ENCODE results near the gene MACROD1. TPM values are rescaled to one million over a fixed set of nuclear protein-coding genes. Genes with fewer than 3 reads are reported as not detected.
A peak's percentile ranks its signal among the peaks of the same experiment; 100 is the strongest.

Gene MACROD1
- total and polyA plus RNA-seq, 2 of the 13 experiments (the other 11 are each of a cell fraction or from before 2014, with no cell fraction given) = 23.1 to 34.5 TPM

DNA sequence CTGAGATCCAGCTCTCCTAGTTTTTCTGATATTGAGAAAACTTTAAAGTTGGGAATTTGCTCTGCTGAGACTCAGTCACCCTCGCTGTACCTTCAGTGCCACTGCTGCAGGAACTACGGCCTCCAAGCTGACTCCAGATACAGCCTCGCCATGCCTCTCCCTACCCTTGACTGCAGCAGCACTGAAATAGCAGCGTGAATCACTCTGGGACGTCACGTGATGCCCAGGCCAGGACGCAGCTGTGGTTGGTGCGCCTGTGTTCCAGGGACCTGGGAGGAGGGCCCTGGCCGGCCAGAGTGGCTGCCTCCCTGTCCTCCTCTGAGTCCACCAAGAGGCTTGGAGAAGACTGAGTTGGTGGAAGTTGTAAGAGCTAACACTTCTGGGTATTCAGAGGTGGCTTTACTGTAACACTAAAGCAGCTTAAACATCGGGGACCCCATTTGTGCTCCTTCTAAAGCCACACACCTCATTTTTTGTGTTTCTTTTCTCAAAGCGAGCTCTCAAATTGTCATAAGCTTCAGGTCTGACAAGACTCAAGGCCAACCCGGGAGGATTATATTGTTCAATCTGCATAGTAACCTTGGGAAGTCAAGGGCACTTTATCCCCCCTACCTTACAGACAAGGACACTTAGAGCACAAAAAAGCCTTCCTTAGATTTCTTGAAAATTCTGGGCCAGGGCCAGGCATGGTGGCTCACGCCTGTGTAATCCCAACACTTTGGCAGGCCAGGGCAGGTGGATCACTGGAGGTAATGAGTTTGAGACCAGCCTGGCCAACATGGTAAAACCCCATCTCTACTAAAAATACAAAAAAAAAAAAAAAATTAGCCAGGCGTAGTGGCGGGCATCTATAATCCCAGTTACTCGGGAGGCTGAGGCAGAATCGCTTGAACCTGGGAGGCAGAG, 15.8 kb upstream of the MACROD1 start (continued):
- TF ChIP-seq, protein P1, sequence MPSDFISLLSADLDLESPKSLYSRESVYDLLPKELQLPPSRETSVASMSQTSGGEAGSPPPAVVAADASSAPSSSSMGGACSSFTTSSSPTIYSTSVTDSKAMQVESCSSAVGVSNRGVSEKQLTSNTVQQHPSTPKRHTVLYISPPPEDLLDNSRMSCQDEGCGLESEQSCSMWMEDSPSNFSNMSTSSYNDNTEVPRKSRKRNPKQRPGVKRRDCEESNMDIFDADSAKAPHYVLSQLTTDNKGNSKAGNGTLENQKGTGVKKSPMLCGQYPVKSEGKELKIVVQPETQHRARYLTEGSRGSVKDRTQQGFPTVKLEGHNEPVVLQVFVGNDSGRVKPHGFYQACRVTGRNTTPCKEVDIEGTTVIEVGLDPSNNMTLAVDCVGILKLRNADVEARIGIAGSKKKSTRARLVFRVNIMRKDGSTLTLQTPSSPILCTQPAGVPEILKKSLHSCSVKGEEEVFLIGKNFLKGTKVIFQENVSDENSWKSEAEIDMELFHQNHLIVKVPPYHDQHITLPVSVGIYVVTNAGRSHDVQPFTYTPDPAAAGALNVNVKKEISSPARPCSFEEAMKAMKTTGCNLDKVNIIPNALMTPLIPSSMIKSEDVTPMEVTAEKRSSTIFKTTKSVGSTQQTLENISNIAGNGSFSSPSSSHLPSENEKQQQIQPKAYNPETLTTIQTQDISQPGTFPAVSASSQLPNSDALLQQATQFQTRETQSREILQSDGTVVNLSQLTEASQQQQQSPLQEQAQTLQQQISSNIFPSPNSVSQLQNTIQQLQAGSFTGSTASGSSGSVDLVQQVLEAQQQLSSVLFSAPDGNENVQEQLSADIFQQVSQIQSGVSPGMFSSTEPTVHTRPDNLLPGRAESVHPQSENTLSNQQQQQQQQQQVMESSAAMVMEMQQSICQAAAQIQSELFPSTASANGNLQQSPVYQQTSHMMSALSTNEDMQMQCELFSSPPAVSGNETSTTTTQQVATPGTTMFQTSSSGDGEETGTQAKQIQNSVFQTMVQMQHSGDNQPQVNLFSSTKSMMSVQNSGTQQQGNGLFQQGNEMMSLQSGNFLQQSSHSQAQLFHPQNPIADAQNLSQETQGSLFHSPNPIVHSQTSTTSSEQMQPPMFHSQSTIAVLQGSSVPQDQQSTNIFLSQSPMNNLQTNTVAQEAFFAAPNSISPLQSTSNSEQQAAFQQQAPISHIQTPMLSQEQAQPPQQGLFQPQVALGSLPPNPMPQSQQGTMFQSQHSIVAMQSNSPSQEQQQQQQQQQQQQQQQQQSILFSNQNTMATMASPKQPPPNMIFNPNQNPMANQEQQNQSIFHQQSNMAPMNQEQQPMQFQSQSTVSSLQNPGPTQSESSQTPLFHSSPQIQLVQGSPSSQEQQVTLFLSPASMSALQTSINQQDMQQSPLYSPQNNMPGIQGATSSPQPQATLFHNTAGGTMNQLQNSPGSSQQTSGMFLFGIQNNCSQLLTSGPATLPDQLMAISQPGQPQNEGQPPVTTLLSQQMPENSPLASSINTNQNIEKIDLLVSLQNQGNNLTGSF (CRISPR knock-in tag; IDR thresholded peaks at IDR 0.05) = no peak
- TF ChIP-seq KLF12 (CRISPR knock-in tag; IDR thresholded peaks at IDR 0.05; ENCODE audit: borderline replicate concordance) (0 out of 2 replicates have a peak, but pooled peaks have one; percentile 42), ZFY (CRISPR knock-in tag; IDR thresholded peaks at IDR 0.05) (peak; percentile 58; the same call in 1 of the 2 replicates), NAIF1 (CRISPR knock-in tag; IDR thresholded peaks at IDR 0.05; ENCODE audit: borderline replicate concordance) (no peak), ZSCAN21 (CRISPR knock-in tag; IDR thresholded peaks at IDR 0.05; ENCODE audit: borderline replicate concordance) (peak; percentile 51; the same call in 1 of the 2 replicates), DNMT3B (CRISPR knock-in tag; conservative IDR thresholded peaks at IDR 0.05) (no peak), POLR2AphosphoS5 (IDR thresholded peaks at IDR 0.05; ENCODE audit: low read depth, low read length) (peak; percentile 78), ZNF460 (CRISPR knock-in tag; IDR thresholded peaks at IDR 0.05; ENCODE audit: borderline replicate concordance) (no peak), BHLHE40 (IDR thresholded peaks at IDR 0.05; ENCODE audit: low read length) (peak; percentile 93), PAWR (CRISPR knock-in tag; IDR thresholded peaks at IDR 0.05; ENCODE audit: borderline replicate concordance) (no peak), ZNF430 (CRISPR knock-in tag; IDR thresholded peaks at IDR 0.05) (peak; percentile 49; the same call in 1 of the 2 replicates), ERF (CRISPR knock-in tag; IDR thresholded peaks at IDR 0.05) (peak; percentile 38; the same call in 1 of the 2 replicates), SOX5 (CRISPR knock-in tag; IDR thresholded peaks at IDR 0.05; ENCODE audit: borderline replicate concordance) (peak; percentile 38; the same call in 1 of the 2 replicates), SIX4 (CRISPR knock-in tag; IDR thresholded peaks at IDR 0.05) (no peak), MYC (CRISPR knock-in tag; IDR thresholded peaks at IDR 0.05; ENCODE audit: borderline replicate concordance) (peak; percentile 53; the same call in 1 of the 2 replicates), NFKB2 (CRISPR knock-in tag; IDR thresholded peaks at IDR 0.05; ENCODE audit: borderline replicate concordance) (peak; percentile 27; the same call in 1 of the 2 replicates), ZFAT (CRISPR knock-in tag; conservative IDR thresholded peaks at IDR 0.05) (no peak), PHF21A (CRISPR knock-in tag; IDR thresholded peaks at IDR 0.05) (0 out of 2 replicates have a peak, but pooled peaks have one; percentile 27), REL (CRISPR knock-in tag; conservative IDR thresholded peaks at IDR 0.05) (0 out of 2 replicates have a peak, but pooled peaks have one; percentile 34)
- TF ChIP-seq, protein P2, sequence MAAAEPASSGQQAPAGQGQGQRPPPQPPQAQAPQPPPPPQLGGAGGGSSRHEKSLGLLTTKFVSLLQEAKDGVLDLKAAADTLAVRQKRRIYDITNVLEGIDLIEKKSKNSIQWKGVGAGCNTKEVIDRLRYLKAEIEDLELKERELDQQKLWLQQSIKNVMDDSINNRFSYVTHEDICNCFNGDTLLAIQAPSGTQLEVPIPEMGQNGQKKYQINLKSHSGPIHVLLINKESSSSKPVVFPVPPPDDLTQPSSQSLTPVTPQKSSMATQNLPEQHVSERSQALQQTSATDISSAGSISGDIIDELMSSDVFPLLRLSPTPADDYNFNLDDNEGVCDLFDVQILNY (CRISPR knock-in tag; conservative IDR thresholded peaks at IDR 0.05) = no peak
- TF ChIP-seq, protein P3, sequence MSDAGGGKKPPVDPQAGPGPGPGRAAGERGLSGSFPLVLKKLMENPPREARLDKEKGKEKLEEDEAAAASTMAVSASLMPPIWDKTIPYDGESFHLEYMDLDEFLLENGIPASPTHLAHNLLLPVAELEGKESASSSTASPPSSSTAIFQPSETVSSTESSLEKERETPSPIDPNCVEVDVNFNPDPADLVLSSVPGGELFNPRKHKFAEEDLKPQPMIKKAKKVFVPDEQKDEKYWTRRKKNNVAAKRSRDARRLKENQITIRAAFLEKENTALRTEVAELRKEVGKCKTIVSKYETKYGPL (CRISPR knock-in tag; IDR thresholded peaks at IDR 0.05) = no peak
- TF ChIP-seq, protein P4, sequence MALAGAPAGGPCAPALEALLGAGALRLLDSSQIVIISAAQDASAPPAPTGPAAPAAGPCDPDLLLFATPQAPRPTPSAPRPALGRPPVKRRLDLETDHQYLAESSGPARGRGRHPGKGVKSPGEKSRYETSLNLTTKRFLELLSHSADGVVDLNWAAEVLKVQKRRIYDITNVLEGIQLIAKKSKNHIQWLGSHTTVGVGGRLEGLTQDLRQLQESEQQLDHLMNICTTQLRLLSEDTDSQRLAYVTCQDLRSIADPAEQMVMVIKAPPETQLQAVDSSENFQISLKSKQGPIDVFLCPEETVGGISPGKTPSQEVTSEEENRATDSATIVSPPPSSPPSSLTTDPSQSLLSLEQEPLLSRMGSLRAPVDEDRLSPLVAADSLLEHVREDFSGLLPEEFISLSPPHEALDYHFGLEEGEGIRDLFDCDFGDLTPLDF (CRISPR knock-in tag; IDR thresholded peaks at IDR 0.05) = no peak

All from HepG2 (cell line).